Endometrial microvascular endothelial cells (primary cell): ENCODE results near the gene PTBP2. TPM values are rescaled to one million over a fixed set of nuclear protein-coding genes. Genes with fewer than 3 reads are reported as not detected.
"Not testable (repeated sequence)": the region's sequence is repeated elsewhere in the genome, so short reads cannot be mapped to it uniquely, and the experiment has no call there.

ENCODE experiments used
- in situ Hi-C: cut with HindIII; loops from 2 replicates; pipeline ENCODE4 v1.10.0; 2017; ENCODE audit warnings: low sequenced_read_pairs, low pct_unique_long_range_greater_than_20kb; ENCODE audit errors: inconsistent ontology term
- total RNA-seq: library from RNA; depleted of rRNA; stranded (reverse); fragments of >200 nt; gene quantifications from one replicate; pipeline ENCODE4 v1.2.3, GENCODE V29; 2015; ENCODE audit errors: inconsistent ontology term

The PTBP2 gene
- total RNA-seq, 1 donor from 2014 or later: 4.6 TPM

GRCh38 chr1:96723936-96724335 lies 2.4 kb downstream of the PTBP2 start:
- in situ Hi-C loops: no loop called here

DNA sequence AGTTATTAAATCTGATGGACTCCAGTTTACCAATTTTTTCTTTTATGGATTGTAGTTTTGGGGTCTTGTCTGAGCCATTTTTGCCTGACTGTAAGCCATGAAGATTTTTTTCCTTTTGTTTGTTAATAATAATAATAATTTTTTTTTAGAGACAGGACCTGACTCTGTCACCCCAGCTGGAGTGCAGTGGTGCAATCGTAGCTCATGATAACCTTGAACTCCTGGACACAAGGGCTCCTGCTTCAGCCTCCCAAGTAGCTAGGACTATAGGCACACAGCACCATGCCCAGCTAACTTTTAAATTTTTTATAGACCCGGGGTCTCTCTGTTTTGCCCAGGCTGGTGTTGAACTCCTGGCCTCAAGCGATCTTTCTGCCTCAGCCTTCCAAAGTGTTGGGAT lies 6.3 kb downstream of the PTBP2 start:
- in situ Hi-C loops: no loop called here

- in situ Hi-C loops: no loop called here
These were observed 9.2 kb downstream of the PTBP2 start for GRCh38 chr1:96730574-96731298.

DNA sequence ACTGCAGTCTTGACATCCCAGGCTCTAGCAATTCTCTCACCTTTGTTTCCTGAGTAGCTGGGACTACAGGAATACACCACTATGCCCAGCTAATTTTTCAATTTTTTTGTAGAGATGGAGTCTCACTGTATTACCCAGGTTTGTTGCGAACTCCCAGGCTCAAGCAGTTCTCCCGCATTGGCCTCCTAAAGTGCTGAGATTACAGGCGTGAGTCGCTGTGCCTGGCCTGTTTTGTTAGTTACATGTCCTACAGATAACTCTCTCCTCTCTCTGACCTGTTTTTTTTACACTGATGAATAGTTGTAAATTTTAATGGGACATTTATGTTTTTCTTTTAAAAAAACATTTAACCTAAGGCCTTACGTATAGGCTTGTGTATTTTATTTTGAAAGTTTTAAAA lies 19.8 kb downstream of the PTBP2 start:
- in situ Hi-C loops: no loop called here

DNA sequence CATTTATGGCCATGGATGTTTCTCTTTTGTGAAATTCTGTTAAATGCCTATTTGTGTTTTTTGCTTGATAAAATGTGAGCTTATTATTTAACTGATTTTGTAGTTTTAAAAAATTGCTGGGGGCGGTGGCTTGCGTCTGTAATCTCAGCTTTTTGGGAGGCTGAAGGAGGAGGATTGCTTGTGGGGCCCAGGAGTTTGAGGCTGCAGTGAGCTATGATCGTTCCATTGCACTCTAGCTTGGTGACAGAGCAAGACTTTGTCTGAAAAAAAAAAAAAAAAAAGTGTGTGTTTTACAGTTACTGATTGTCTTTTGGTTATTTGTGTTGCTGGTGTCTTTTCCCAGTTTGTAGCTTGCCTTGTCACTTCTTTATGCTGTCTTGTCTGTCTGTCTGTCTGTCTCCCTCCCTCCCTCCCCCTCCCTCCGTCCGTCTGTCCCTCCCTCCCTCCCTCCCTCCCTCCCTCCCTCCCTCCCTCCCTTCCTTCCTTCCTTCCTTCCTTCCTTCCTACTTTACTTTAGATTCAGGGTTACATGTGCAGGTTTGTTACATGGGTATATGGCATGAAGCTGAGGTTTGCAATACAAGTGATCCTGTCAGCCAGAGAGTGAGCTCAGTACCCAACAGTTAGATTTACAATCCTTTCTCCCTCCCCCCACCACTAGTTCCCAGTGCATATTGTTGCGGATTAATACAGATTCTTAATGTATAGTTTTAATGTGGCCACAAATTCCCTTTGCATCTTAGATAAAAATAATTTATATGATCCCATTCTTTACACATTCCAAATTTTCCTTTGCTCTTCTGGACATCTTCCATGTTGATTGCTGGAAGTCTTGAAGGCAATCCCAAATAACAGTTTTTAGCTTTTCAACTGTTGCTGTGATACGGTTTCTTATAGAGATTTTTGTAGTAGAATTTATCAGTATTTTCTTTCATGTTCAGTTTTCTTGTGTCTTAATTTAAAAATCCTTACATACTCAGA lies 25.1 kb downstream of the PTBP2 start:
- in situ Hi-C loops: no loop called here

- in situ Hi-C loops: no loop called here
These were observed 26.0 kb downstream of the PTBP2 start for GRCh38 chr1:96747565-96747964.

DNA sequence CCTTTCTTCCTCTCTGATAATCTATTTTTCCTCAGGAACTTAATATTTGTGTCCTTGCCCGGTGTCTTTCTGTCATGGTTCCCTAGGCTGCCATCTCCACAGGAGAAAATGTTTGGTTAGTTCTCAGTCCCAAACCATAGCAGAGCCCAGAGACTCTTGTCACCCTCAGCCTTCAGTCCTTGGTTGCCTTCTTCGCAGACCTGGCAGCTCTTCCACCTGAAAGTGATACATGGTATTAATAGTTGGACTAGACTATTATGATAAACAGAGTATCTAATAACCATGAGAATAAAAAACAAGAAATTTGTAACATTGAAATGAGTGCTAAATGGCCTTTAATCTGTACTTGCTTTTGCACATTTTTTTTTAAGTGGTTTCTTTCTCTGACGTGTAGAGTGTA lies 26.5 kb downstream of the PTBP2 start:
- in situ Hi-C loops: no loop called here

DNA sequence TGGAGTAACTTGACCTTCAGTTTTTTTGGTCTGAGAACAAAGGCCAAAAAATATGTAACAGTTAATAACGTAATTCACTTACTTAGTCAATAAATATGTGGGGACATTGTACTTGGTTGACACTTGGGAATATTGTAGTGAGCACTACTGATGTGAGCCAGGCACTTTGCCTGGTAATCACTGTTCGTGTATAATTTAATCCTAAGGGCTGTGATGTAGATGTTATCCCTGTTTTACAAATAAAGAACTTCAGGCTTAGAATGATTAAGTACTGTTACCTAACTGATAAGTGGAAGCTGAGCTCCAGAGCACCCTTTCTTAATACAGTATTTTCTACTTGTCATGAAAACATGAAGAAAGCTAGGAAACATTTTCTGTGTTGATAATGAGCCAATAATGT lies 28.0 kb downstream of the PTBP2 start:
- in situ Hi-C loops: no loop called here

- in situ Hi-C loops: no loop called here
These were observed 30.8 kb downstream of the PTBP2 start for GRCh38 chr1:96752394-96752793.

GRCh38 chr1:96756789-96757188 lies 35.2 kb downstream of the PTBP2 start:
- in situ Hi-C loops: no loop called here

- in situ Hi-C loops: not testable (repeated sequence)
These were observed 41.0 kb downstream of the PTBP2 start for GRCh38 chr1:96762586-96762985.

DNA sequence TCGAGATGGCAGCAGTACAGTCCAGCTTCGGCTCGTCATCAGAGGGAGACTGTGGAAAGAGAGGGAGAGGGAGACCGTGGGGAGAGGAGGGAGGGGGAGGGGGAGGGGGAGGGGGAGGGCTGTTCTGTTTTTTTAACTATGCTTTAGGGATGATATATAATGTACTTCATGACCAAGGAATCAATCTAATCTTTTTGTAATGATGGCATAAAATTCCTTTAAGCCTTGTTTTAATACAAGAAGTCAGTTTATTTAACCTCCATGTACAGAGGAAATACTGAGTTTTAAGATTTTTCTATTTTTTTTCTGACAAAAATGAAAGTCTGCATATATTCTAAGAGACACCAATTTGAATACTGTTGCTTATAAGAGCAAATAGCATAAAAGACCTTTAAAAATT lies 41.9 kb downstream of the PTBP2 start:
- in situ Hi-C loops: no loop called here

DNA sequence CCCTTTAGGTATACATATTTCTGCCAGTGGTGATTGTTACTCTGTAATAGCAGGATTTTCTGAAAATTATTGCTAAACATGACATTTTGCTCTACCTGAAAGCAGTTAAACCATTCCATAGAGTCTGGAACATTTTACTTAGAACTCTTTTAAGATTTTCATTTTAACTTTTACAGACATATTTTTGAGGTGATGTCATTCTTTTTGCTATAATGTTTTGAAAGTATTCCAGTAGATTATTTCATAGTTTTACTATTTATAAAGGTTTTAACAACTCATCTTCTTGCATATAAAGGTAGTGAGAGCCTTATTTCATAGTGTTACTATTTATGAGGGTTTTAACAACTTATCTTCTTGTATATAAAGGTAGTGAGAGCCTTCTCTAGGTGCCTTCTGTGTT lies 42.9 kb downstream of the PTBP2 start:
- in situ Hi-C loops: no loop called here

GRCh38 chr1:96771847-96772246 lies 50.3 kb downstream of the PTBP2 start:
- in situ Hi-C loops: no loop called here

GRCh38 chr1:96772349-96772748 lies 50.8 kb downstream of the PTBP2 start:
- in situ Hi-C loops: no loop called here

GRCh38 chr1:96772972-96773371 lies 51.4 kb downstream of the PTBP2 start:
- in situ Hi-C loops: no loop called here

DNA sequence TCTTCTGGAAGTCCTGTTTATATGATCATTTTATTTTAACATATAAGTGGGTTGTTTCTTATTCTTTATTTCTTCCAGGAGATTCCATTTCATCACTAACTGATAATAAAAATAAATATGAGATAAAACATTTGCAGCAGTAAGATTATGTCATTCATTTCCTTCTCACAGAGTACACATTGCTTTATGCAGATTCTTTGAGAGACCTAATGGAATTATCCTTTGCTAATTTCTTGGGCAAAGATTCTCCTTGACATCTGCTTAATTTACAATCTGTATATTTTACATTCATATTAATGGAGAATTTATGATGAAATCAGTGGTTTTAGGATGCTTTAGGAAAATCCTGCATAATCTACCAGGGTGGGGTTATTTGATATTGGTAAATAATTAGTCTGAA lies 60.6 kb downstream of the PTBP2 start:
- in situ Hi-C loops: no loop called here

GRCh38 chr1:96782856-96783255 lies 61.3 kb downstream of the PTBP2 start:
- in situ Hi-C loops: no loop called here

GRCh38 chr1:96790599-96790998 lies 69.0 kb downstream of the PTBP2 start:
- in situ Hi-C loops: no loop called here

- in situ Hi-C loops: no loop called here
These were observed 70.6 kb downstream of the PTBP2 start for GRCh38 chr1:96792220-96792619.
